SU-DHL-6 (cell line): Measurements from ENCODE around the gene INO80D.

Experiments
- CTCF ChIP-seq: fragments of 200-600 bp; sonication (generic); IDR thresholded peaks from one replicate; pipeline ENCODE4 v1.5.1; 2017; ENCODE audit warnings: antibody characterized with exemption, mild to moderate bottlenecking, low read length, moderate library complexity; ENCODE audit not compliant: insufficient read depth, poor library complexity, severe bottlenecking
- EZH2phosphoT487 ChIP-seq: fragments of 200-600 bp; sonication (generic), shearing (Covaris generic); conservative IDR thresholded peaks from 2 replicates; pipeline ENCODE4 v1.6.1; 2018; ENCODE audit warnings: mild to moderate bottlenecking, antibody characterized with exemption, low read length, moderate library complexity, mixed read lengths

GRCh38 chr2:205947621-205948495, 138.1 kb downstream of the INO80D start:
- peak; percentile 77 for TF ChIP-seq CTCF
- no peak for TF ChIP-seq EZH2phosphoT487
